Spleen (tissue), 7 donors: ENCODE data around the gene KCNQ1.

Experiments used
- CTCF ChIP-seq, 11 experiments: fragments of 200-600 bp in 7 of 11; fragments of 450-650 bp in 4 of 11; sonication (generic) in 4 of 11; IDR thresholded peaks in 8 of 11; conservative IDR thresholded peaks in 3 of 11; 1 replicate in 7 of 11; 2 replicates in 4 of 11; pipeline versions ENCODE4 v1.4.0 to v1.8.0; 2016 to 2021; ENCODE audit warnings: antibody characterized with exemption in 11 of 11, inconsistent platforms in 4 of 11, mild to moderate bottlenecking in 1 of 11
- POLR2A ChIP-seq, 3 donors: fragments of 450-650 bp; IDR thresholded peaks; one replicate each; pipeline ENCODE4 v1.5.1; 2017; ENCODE audit warnings: antibody characterized with exemption in 3 of 3, mild to moderate bottlenecking in 1 of 3
- donor health status: DM: no; HTN: no; CAD: no; lungs with moderate emphysema.
- donor health status: DM: no; HTN: no; CAD: no.
- donor health status: DM: no; HTN: no; CAD: no.

GRCh38 chr11:2468363-2469235, 23.8 kb downstream of the KCNQ1 start:
- TF ChIP-seq CTCF (IDR thresholded peaks at IDR 0.05 in 8 of 11, conservative IDR thresholded peaks at IDR 0.05 in 3 of 11) (no peak), POLR2A (IDR thresholded peaks at IDR 0.05) (no peak)
